A549 (cell line): ENCODE results near the gene ABHD12.

Experiments
- BHLHE40 ChIP-seq: IDR thresholded peaks from 2 replicates; pipeline ENCODE4 v1.6.1; 2012; ENCODE audit warnings: low read depth, low read length, inconsistent platforms
- CBX2 ChIP-seq: fragments of 200-600 bp; sonication (generic); IDR thresholded peaks from 2 replicates; pipeline ENCODE4 v1.6.1; 2016; ENCODE audit warnings: low read depth, mild to moderate bottlenecking, borderline replicate concordance

DNA sequence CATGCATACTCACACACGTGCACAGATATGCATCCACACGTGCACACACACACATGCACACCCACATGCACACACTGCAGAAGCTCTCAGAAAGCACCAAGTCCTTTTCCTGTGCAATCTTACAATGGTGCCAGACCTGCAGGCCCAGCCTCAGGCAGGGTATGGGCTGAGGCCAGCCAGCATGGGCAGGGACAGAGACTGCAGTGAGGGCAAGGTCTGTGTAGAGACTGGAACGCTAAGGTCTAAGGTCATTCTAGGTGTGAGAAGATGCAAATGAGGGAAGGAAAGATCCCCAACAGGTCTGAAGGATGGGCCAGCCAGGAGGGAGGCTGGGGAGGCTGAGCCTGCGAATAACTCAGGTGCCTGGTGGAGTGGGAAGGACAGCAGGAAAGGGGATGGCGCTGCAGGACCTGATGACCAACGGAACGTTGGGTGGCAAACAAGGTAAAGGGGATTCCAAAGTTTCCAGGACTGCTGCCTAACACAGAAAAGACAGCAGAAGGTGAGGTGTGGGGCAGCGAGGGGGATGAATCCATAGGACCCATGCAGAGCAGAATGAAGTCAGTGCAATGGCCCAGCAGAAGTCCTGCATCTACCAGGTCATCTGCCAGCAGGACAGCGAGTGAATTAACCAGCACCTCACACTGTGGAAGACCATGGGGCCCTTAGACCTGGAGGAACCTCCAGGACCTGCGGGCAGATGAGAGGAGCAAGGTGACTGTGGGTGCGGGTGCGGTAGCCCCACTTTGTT is 67.0 kb downstream of the ABHD12 start:
- TF ChIP-seq BHLHE40: no peak
- TF ChIP-seq CBX2: no peak
